ENCODE results near the gene SDK1. TPM values are rescaled to one million over a fixed set of nuclear protein-coding genes. Genes with fewer than 3 reads are reported as not detected.

Gene SDK1
- total RNA-seq, 1 experiment from 2014 or later = 7.1 TPM

GRCh38 chr7:3979611-3980299 is 678.7 kb downstream of the SDK1 start:
- intact Hi-C loops (cut with micrococcal nuclease; ENCODE audit: unreplicated experiment) = no loop called here
- CTCF ChIA-PET = no interaction called here
- no peaks in the 10 kb centered on the region for H3K27me3 ChIP-seq (replicated peaks; ENCODE audit: control insufficient read depth, insufficient read depth, low read length)

GRCh38 chr7:3980300-3980643 is 679.2 kb downstream of the SDK1 start:
- Histone ChIP-seq H3K4me1 (0 out of 2 replicates have a peak, but pooled peaks cover 9% of the 10 kb centered on the region), H3K4me3 (ENCODE audit: low read depth, low read length) (no peak overlapping the region), H3K36me3 (ENCODE audit: control insufficient read depth, insufficient read depth, low read length) (no peaks in the 10 kb centered on the region), H3K27me3 (replicated peaks; ENCODE audit: control insufficient read depth, insufficient read depth, low read length) (no peaks in the 10 kb centered on the region), H3K9me3 (no peaks in the 10 kb centered on the region)
- H3K27ac Mint-ChIP-seq (ENCODE audit: unreplicated experiment) = peak overlapping the region; percentile 65
- no peaks in the 10 kb centered on the region for H3K9me3 Mint-ChIP-seq (ENCODE audit: unreplicated experiment)
- ChIA-PET POLR2A (no interaction called here), CTCF (no interaction called here)
- peaks cover 7% of the 10 kb centered on the region for H3K4me1 Mint-ChIP-seq (ENCODE audit: low read depth, unreplicated experiment)
- TF ChIP-seq, protein P1, sequence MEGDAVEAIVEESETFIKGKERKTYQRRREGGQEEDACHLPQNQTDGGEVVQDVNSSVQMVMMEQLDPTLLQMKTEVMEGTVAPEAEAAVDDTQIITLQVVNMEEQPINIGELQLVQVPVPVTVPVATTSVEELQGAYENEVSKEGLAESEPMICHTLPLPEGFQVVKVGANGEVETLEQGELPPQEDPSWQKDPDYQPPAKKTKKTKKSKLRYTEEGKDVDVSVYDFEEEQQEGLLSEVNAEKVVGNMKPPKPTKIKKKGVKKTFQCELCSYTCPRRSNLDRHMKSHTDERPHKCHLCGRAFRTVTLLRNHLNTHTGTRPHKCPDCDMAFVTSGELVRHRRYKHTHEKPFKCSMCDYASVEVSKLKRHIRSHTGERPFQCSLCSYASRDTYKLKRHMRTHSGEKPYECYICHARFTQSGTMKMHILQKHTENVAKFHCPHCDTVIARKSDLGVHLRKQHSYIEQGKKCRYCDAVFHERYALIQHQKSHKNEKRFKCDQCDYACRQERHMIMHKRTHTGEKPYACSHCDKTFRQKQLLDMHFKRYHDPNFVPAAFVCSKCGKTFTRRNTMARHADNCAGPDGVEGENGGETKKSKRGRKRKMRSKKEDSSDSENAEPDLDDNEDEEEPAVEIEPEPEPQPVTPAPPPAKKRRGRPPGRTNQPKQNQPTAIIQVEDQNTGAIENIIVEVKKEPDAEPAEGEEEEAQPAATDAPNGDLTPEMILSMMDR (IDR thresholded peaks at IDR 0.05; ENCODE audit: insufficient read depth in 1 of 2, low read depth in 1 of 2, low read length in 1 of 2, severe bottlenecking in 1 of 2, unreplicated experiment in 1 of 2) = no peak
- no peaks in the 10 kb centered on the region for H3K36me3 Mint-ChIP-seq (ENCODE audit: insufficient read depth, unreplicated experiment)
- BruUV-seq (replicated peaks) = no TSS peak
- DNase-seq = no peak
- intact Hi-C loops (cut with micrococcal nuclease; ENCODE audit: unreplicated experiment) = no loop called here
- H3K4me3 Mint-ChIP-seq (ENCODE audit: unreplicated experiment) = no peak overlapping the region
- H3K27me3 Mint-ChIP-seq (ENCODE audit: insufficient read depth, unreplicated experiment) = no peaks in the 10 kb centered on the region

More at GRCh38 chr7:3979611-3980299, 678.7 kb downstream of the SDK1 start:
- no peak for DNase-seq
- H3K9me3 Mint-ChIP-seq (ENCODE audit: unreplicated experiment) = no peaks in the 10 kb centered on the region
- BruUV-seq (replicated peaks) = no TSS peak
- Histone ChIP-seq H3K4me3 (ENCODE audit: low read depth, low read length) (no peak overlapping the region), H3K9me3 (no peaks in the 10 kb centered on the region), H3K36me3 (ENCODE audit: control insufficient read depth, insufficient read depth, low read length) (no peaks in the 10 kb centered on the region), H3K4me1 (0 out of 2 replicates have a peak, but pooled peaks cover 9% of the 10 kb centered on the region)
- no peak overlapping the region for H3K4me3 Mint-ChIP-seq (ENCODE audit: unreplicated experiment)
- TF ChIP-seq, protein P1 (IDR thresholded peaks at IDR 0.05; ENCODE audit: insufficient read depth in 1 of 2, low read depth in 1 of 2, low read length in 1 of 2, severe bottlenecking in 1 of 2, unreplicated experiment in 1 of 2) = no peak
- POLR2A ChIA-PET = no interaction called here
- H3K27ac Mint-ChIP-seq (ENCODE audit: unreplicated experiment) = peak overlapping the region; percentile 65
- H3K27me3 Mint-ChIP-seq (ENCODE audit: insufficient read depth, unreplicated experiment) = no peaks in the 10 kb centered on the region
- no peaks in the 10 kb centered on the region for H3K36me3 Mint-ChIP-seq (ENCODE audit: insufficient read depth, unreplicated experiment)
- peaks cover 7% of the 10 kb centered on the region for H3K4me1 Mint-ChIP-seq (ENCODE audit: low read depth, unreplicated experiment)

- Mint-ChIP-seq H3K27me3 (ENCODE audit: insufficient read depth, unreplicated experiment) (no peaks in the 10 kb centered on the region), H3K4me3 (ENCODE audit: unreplicated experiment) (no peak overlapping the region), H3K4me1 (ENCODE audit: low read depth, unreplicated experiment) (peaks cover 7% of the 10 kb centered on the region), H3K36me3 (ENCODE audit: insufficient read depth, unreplicated experiment) (no peaks in the 10 kb centered on the region), H3K9me3 (ENCODE audit: unreplicated experiment) (no peaks in the 10 kb centered on the region), H3K27ac (ENCODE audit: unreplicated experiment) (no peak overlapping the region)
- H3K9me3 ChIP-seq = no peaks in the 10 kb centered on the region
- no peaks in the 10 kb centered on the region for H3K27me3 ChIP-seq (replicated peaks; ENCODE audit: control insufficient read depth, insufficient read depth, low read length)
- POLR2A ChIA-PET = no interaction called here
- intact Hi-C loops (cut with micrococcal nuclease; ENCODE audit: unreplicated experiment) = no loop called here
- no peak overlapping the region for H3K4me3 ChIP-seq (ENCODE audit: low read depth, low read length)
- DNase-seq = no peak
- H3K4me1 ChIP-seq = 0 out of 2 replicates have a peak, but pooled peaks cover 9% of the 10 kb centered on the region
- TF ChIP-seq, protein P1 (IDR thresholded peaks at IDR 0.05; ENCODE audit: insufficient read depth in 1 of 2, low read depth in 1 of 2, low read length in 1 of 2, severe bottlenecking in 1 of 2, unreplicated experiment in 1 of 2) = no peak
- no TSS peak for BruUV-seq (replicated peaks)
- CTCF ChIA-PET = no interaction called here
- H3K36me3 ChIP-seq (ENCODE audit: control insufficient read depth, insufficient read depth, low read length) = no peaks in the 10 kb centered on the region
Observed at GRCh38 chr7:3981281-3981680, 680.2 kb downstream of the SDK1 start.

All from Caco-2 (cell line).